ENCODE results near the gene HPN.

The HPN gene

DNA sequence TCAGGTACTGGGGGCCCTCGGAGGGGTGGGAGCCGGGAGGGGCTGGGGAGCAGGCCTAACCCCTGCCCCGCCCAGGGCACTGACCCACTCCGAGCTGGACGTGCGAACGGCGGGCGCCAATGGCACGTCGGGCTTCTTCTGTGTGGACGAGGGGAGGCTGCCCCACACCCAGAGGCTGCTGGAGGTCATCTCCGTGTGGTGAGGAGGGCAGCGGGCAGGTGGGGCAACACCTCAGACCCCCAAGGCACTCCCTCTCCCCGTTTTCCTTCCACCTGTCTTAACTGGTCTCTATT is 18.2 kb downstream of the HPN start:
- no CpG with 5 or more reads among the region's 15 CpGs for WGBS (ENCODE audit: extremely low coverage, insufficient coverage, insufficient read length)

DNA sequence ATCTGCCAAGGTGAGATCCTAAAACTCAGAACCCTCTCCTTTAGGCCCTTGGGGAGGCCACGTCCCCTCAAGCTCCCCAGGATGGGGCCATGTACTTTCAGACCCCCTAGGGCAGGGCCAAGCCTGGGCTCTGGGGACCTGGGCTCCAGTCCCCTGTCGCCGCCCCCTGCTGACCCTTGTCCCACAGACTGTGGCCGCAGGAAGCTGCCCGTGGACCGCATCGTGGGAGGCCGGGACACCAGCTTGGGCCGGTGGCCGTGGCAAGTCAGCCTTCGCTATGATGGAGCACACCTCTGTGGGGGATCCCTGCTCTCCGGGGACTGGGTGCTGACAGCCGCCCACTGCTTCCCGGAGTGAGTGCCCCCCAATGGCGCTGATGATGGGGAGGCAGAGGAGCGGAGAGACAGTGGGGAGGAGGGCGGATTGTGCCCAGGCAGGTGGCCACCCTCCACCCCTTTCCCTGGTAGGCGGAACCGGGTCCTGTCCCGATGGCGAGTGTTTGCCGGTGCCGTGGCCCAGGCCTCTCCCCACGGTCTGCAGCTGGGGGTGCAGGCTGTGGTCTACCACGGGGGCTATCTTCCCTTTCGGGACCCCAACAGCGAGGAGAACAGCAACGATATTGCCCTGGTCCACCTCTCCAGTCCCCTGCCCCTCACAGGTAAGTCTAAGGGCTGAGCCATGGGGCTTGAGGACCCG is 18.8 kb downstream of the HPN start:
- H3K4me1 ChIP-seq (ENCODE audit: control insufficient read depth in 1 of 2, insufficient read depth in 2 of 2, low read length in 2 of 2): no peaks in the 10 kb centered on the region
- no peak overlapping the region for H2AFZ ChIP-seq (ENCODE audit: insufficient read depth, low read length, poor library complexity)
- no peak overlapping the region for H4K91ac ChIP-seq (ENCODE audit: low read depth, low read length)
- no peak overlapping the region for H2AK5ac ChIP-seq (ENCODE audit: low read length)
- no peaks in the 10 kb centered on the region for H3K9me3 ChIP-seq (ENCODE audit: insufficient read depth, low read depth, low read length)
- no peak overlapping the region for H3K4me2 ChIP-seq (ENCODE audit: low read length)
- no peak overlapping the region for H4K12ac ChIP-seq (ENCODE audit: low read depth, low read length)
- H3K9ac ChIP-seq (ENCODE audit: low read length): no peak overlapping the region
- no peaks in the 10 kb centered on the region for H3K79me1 ChIP-seq (ENCODE audit: low read length)
- no peak overlapping the region for H2BK120ac ChIP-seq (ENCODE audit: insufficient read depth, low read length, poor library complexity)
- WGBS (ENCODE audit: extremely low coverage, insufficient coverage, insufficient read length): no CpG with 5 or more reads among the region's 29 CpGs
- H3K36me3 ChIP-seq (ENCODE audit: control insufficient read depth in 1 of 2, insufficient read depth in 2 of 2, low read length in 2 of 2): no peaks in the 10 kb centered on the region
- H3K27me3 ChIP-seq (ENCODE audit: insufficient read depth, low read length): no peaks in the 10 kb centered on the region
- H3K23ac ChIP-seq (ENCODE audit: low read length): no peak overlapping the region
- no peaks in the 10 kb centered on the region for H3K79me2 ChIP-seq (ENCODE audit: control insufficient read depth, insufficient read depth, low read length, poor library complexity)
- DNase-seq: no peak
- no peak overlapping the region for H3K27ac ChIP-seq (ENCODE audit: low read depth, low read length)
- no peak overlapping the region for H3K4ac ChIP-seq (ENCODE audit: low read depth, low read length)
- no peak overlapping the region for H3K4me3 ChIP-seq (ENCODE audit: low read depth, low read length)
- H3K18ac ChIP-seq (ENCODE audit: low read length): no peak overlapping the region
- no peak overlapping the region for H4K8ac ChIP-seq (ENCODE audit: low read depth, low read length)
- no peak overlapping the region for H2BK12ac ChIP-seq (ENCODE audit: low read length)
- no peak overlapping the region for H2BK5ac ChIP-seq (ENCODE audit: low read depth, low read length, poor library complexity)
- H3K14ac ChIP-seq (ENCODE audit: low read length): no peak overlapping the region

More for the DNA sequence above, 18.2 kb downstream of the HPN start:
- Histone ChIP-seq H4K91ac (ENCODE audit: low read depth, low read length) (no peak overlapping the region), H3K18ac (ENCODE audit: low read length) (no peak overlapping the region), H3K27ac (ENCODE audit: low read depth, low read length) (no peak overlapping the region), H3K14ac (ENCODE audit: low read length) (no peak overlapping the region), H3K4me1 (ENCODE audit: control insufficient read depth in 1 of 2, insufficient read depth in 2 of 2, low read length in 2 of 2) (no peaks in the 10 kb centered on the region), H3K9ac (ENCODE audit: low read length) (no peak overlapping the region), H4K8ac (ENCODE audit: low read depth, low read length) (no peak overlapping the region), H4K12ac (ENCODE audit: low read depth, low read length) (no peak overlapping the region), H3K36me3 (ENCODE audit: control insufficient read depth in 1 of 2, insufficient read depth in 2 of 2, low read length in 2 of 2) (no peaks in the 10 kb centered on the region), H2AK5ac (ENCODE audit: low read length) (no peak overlapping the region), H3K79me1 (ENCODE audit: low read length) (no peaks in the 10 kb centered on the region), H3K9me3 (ENCODE audit: insufficient read depth, low read depth, low read length) (no peaks in the 10 kb centered on the region), H3K23ac (ENCODE audit: low read length) (no peak overlapping the region), H2BK120ac (ENCODE audit: insufficient read depth, low read length, poor library complexity) (no peak overlapping the region), H3K4me3 (ENCODE audit: low read depth, low read length) (no peak overlapping the region), H2BK5ac (ENCODE audit: low read depth, low read length, poor library complexity) (no peak overlapping the region), H2BK12ac (ENCODE audit: low read length) (no peak overlapping the region), H2AFZ (ENCODE audit: insufficient read depth, low read length, poor library complexity) (no peak overlapping the region), H3K4ac (ENCODE audit: low read depth, low read length) (no peak overlapping the region), H3K4me2 (ENCODE audit: low read length) (no peak overlapping the region), H3K27me3 (ENCODE audit: insufficient read depth, low read length) (no peaks in the 10 kb centered on the region), H3K79me2 (ENCODE audit: control insufficient read depth, insufficient read depth, low read length, poor library complexity) (no peaks in the 10 kb centered on the region)
- DNase-seq: no peak

DNA sequence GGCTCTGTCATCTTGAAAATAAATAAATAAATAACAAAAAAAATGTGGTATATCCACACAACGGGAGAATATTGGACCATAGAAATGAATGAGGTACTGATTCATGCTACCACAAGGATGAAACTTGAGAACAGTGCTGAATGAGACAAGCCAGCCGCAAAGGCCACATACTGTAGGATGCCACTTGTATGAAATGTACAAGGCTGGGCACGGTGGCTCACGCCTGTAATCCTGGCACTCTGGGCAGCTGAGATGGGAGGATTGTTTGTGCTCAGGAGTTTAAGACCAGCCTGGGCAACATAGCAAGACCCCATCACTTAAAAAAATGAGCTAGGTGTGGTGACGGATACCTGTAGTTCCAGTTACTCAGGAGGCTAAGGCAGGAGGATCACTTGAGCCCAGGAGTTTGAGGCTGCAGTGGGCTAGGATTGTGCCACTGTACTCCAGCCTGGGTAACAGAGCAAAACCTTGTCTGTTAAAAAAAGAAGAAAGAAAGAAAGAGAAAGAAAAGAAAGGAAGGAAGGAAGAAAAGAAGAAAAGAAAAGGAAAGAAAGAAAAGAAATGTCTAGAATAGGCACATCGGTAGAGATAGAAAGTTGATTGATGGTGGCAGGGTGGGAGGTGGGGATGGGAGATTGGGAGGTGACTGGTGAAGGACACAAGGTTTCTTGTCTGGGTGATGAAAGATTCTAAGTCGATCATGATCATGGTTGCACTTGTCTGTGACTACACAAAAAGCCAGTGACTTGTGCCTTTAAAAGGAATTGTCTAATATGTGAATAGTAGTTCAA is 20.3 kb downstream of the HPN start:
- Histone ChIP-seq H3K23ac (ENCODE audit: low read length) (no peak overlapping the region), H3K79me1 (ENCODE audit: low read length) (no peaks in the 10 kb centered on the region), H2AK5ac (ENCODE audit: low read length) (no peak overlapping the region), H3K36me3 (ENCODE audit: control insufficient read depth in 1 of 2, insufficient read depth in 2 of 2, low read length in 2 of 2) (no peaks in the 10 kb centered on the region), H3K9me3 (ENCODE audit: insufficient read depth, low read depth, low read length) (no peaks in the 10 kb centered on the region), H3K4me3 (ENCODE audit: low read depth, low read length) (no peak overlapping the region), H2BK12ac (ENCODE audit: low read length) (no peak overlapping the region), H3K27me3 (ENCODE audit: insufficient read depth, low read length) (no peaks in the 10 kb centered on the region), H2BK5ac (ENCODE audit: low read depth, low read length, poor library complexity) (no peak overlapping the region), H4K91ac (ENCODE audit: low read depth, low read length) (no peak overlapping the region), H3K4me1 (ENCODE audit: control insufficient read depth in 1 of 2, insufficient read depth in 2 of 2, low read length in 2 of 2) (no peaks in the 10 kb centered on the region), H3K4ac (ENCODE audit: low read depth, low read length) (no peak overlapping the region), H3K18ac (ENCODE audit: low read length) (no peak overlapping the region), H4K12ac (ENCODE audit: low read depth, low read length) (no peak overlapping the region), H3K27ac (ENCODE audit: low read depth, low read length) (no peak overlapping the region), H2AFZ (ENCODE audit: insufficient read depth, low read length, poor library complexity) (no peak overlapping the region), H4K8ac (ENCODE audit: low read depth, low read length) (no peak overlapping the region), H3K14ac (ENCODE audit: low read length) (no peak overlapping the region), H2BK120ac (ENCODE audit: insufficient read depth, low read length, poor library complexity) (no peak overlapping the region), H3K79me2 (ENCODE audit: control insufficient read depth, insufficient read depth, low read length, poor library complexity) (no peaks in the 10 kb centered on the region), H3K4me2 (ENCODE audit: low read length) (no peak overlapping the region), H3K9ac (ENCODE audit: low read length) (no peak overlapping the region)
- no peak for DNase-seq
- no CpG with 5 or more reads among the region's 7 CpGs for WGBS (ENCODE audit: extremely low coverage, insufficient coverage, insufficient read length)

DNA sequence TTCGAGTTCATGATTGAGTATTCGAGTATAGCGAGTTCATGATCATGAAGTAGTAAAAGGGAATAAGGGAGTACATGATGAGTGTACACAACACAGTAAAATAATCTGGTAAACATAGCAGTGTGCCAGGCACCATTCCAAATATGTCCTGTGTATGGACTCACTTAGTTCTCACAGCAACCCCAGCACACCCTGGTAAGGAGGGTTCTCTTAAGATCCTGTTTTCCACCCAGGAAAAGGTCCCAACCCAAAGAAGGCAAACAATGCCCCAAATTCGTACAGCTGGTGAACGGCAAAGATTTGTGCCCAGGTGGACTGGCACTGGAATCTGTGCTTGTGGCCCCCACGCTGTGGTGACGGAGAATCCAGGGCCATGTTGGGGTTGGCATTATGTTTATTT is 21.4 kb downstream of the HPN start:
- no peak overlapping the region for H2BK120ac ChIP-seq (ENCODE audit: insufficient read depth, low read length, poor library complexity)
- H2BK12ac ChIP-seq (ENCODE audit: low read length): no peak overlapping the region
- H3K18ac ChIP-seq (ENCODE audit: low read length): no peak overlapping the region
- H3K14ac ChIP-seq (ENCODE audit: low read length): no peak overlapping the region
- H3K36me3 ChIP-seq (ENCODE audit: control insufficient read depth in 1 of 2, insufficient read depth in 2 of 2, low read length in 2 of 2): no peaks in the 10 kb centered on the region
- H4K91ac ChIP-seq (ENCODE audit: low read depth, low read length): no peak overlapping the region
- no peaks in the 10 kb centered on the region for H3K79me1 ChIP-seq (ENCODE audit: low read length)
- H2AFZ ChIP-seq (ENCODE audit: insufficient read depth, low read length, poor library complexity): no peak overlapping the region
- no peak overlapping the region for H2BK5ac ChIP-seq (ENCODE audit: low read depth, low read length, poor library complexity)
- H3K9me3 ChIP-seq (ENCODE audit: insufficient read depth, low read depth, low read length): no peaks in the 10 kb centered on the region
- no CpG with 5 or more reads among the region's 7 CpGs for WGBS (ENCODE audit: extremely low coverage, insufficient coverage, insufficient read length)
- no peak overlapping the region for H3K9ac ChIP-seq (ENCODE audit: low read length)
- peaks cover 0 to under 1% of the 10 kb centered on the region in 2 experiments for H3K4me1 ChIP-seq (ENCODE audit: control insufficient read depth in 1 of 2, insufficient read depth in 2 of 2, low read length in 2 of 2)
- no peak for DNase-seq
- no peak overlapping the region for H4K12ac ChIP-seq (ENCODE audit: low read depth, low read length)
- no peak overlapping the region for H3K23ac ChIP-seq (ENCODE audit: low read length)
- H3K4ac ChIP-seq (ENCODE audit: low read depth, low read length): no peak overlapping the region
- H3K4me2 ChIP-seq (ENCODE audit: low read length): no peak overlapping the region
- H3K4me3 ChIP-seq (ENCODE audit: low read depth, low read length): no peak overlapping the region
- H3K27me3 ChIP-seq (ENCODE audit: insufficient read depth, low read length): no peaks in the 10 kb centered on the region
- H4K8ac ChIP-seq (ENCODE audit: low read depth, low read length): no peak overlapping the region
- H3K79me2 ChIP-seq (ENCODE audit: control insufficient read depth, insufficient read depth, low read length, poor library complexity): no peaks in the 10 kb centered on the region
- H2AK5ac ChIP-seq (ENCODE audit: low read length): no peak overlapping the region
- no peak overlapping the region for H3K27ac ChIP-seq (ENCODE audit: low read depth, low read length)
